Measurements from ENCODE around the gene VPS13C. TPM values are rescaled to one million over a fixed set of nuclear protein-coding genes. Genes with fewer than 3 reads are reported as not detected.

The VPS13C gene
- total and polyA plus RNA-seq, 7 donors: 7.1 to 34.1 (median 24.8) TPM

- Histone ChIP-seq H3K4me1 (no peaks in the 10 kb centered on the region), H3K27me3 (ENCODE audit: insufficient read depth in 3 of 3, low read length in 2 of 3) (no peaks in the 10 kb centered on the region), H3K36me3 (ENCODE audit: insufficient read depth in 1 of 2, low read depth in 1 of 2) (peaks cover 0 to 60% of the 10 kb centered on the region in 2 donors), H3K4me3 (no peak overlapping the region), H3K27ac (no peak overlapping the region), H3K9me3 (no peaks in the 10 kb centered on the region)
- no peak for ATAC-seq
- TF ChIP-seq CTCF (IDR thresholded peaks at IDR 0.05): no peak
- DNase-seq: no peak
- 99% methylated on average over 2 of the region's 2 CpGs for WGBS, 3 donors
- intact Hi-C loops (cut with DNase I): no loop called here
Measured at GRCh38 chr15:61987824-61988223, 72.4 kb downstream of the VPS13C start.

GRCh38 chr15:61983081-61983480 lies 77.2 kb downstream of the VPS13C start:
- H3K36me3 ChIP-seq (ENCODE audit: insufficient read depth in 1 of 2, low read depth in 1 of 2): peaks cover 0 to 64% of the 10 kb centered on the region in 2 donors
- 94 to 97% (median 96%) methylated on average over 3 of the region's 3 CpGs for WGBS, 3 donors
- intact Hi-C loops (cut with DNase I): no loop called here

GRCh38 chr15:61978225-61978624 lies 82.0 kb downstream of the VPS13C start:
- H3K27ac ChIP-seq: peak overlapping the region; percentile 72
- no peak for DNase-seq

More at GRCh38 chr15:61983081-61983480, 77.2 kb downstream of the VPS13C start:
- H3K27ac ChIP-seq: no peak overlapping the region
- TF ChIP-seq CTCF (IDR thresholded peaks at IDR 0.05): no peak
- ATAC-seq (no peak), DNase-seq (no peak)
- H3K9me3 ChIP-seq: no peaks in the 10 kb centered on the region
- H3K4me3 ChIP-seq: no peak overlapping the region
- H3K27me3 ChIP-seq (ENCODE audit: insufficient read depth in 3 of 3, low read length in 2 of 3): no peaks in the 10 kb centered on the region
- H3K4me1 ChIP-seq: peaks cover 8% of the 10 kb centered on the region

GRCh38 chr15:61974759-61975158 lies 85.5 kb downstream of the VPS13C start:
- Histone ChIP-seq H3K4me1 (peaks cover 41% of the 10 kb centered on the region), H3K27ac (peak overlapping the region; percentile 78), H3K9me3 (no peaks in the 10 kb centered on the region), H3K27me3 (ENCODE audit: insufficient read depth in 3 of 3, low read length in 2 of 3) (no peaks in the 10 kb centered on the region), H3K4me3 (no peak overlapping the region), H3K36me3 (ENCODE audit: insufficient read depth in 1 of 2, low read depth in 1 of 2) (peaks cover 0 to 62% of the 10 kb centered on the region in 2 donors)
- 10 to 16% (median 11%) methylated on average over 1 of the region's 1 CpG for WGBS, 3 donors
- intact Hi-C loops (cut with DNase I): loop anchor here (10.0 kb wide), 2 partner anchors 60 to 90 kb away; partner anchors contain the start of genes C2CD4A (in 2 of the 2) and VPS13C (in 2 of the 2)
- no peak for TF ChIP-seq CTCF (IDR thresholded peaks at IDR 0.05)
- ATAC-seq (peak; percentile 78 to 95 (median 86)), DNase-seq (no peak)

More at GRCh38 chr15:61978225-61978624, 82.0 kb downstream of the VPS13C start:
- Histone ChIP-seq H3K9me3 (no peaks in the 10 kb centered on the region), H3K27me3 (ENCODE audit: insufficient read depth in 3 of 3, low read length in 2 of 3) (no peaks in the 10 kb centered on the region), H3K4me1 (peaks cover 41% of the 10 kb centered on the region), H3K36me3 (ENCODE audit: insufficient read depth in 1 of 2, low read depth in 1 of 2) (peaks cover 0 to 56% of the 10 kb centered on the region in 2 donors), H3K4me3 (no peak overlapping the region)
- no peak for TF ChIP-seq CTCF (IDR thresholded peaks at IDR 0.05)
- 53 to 80% (median 58%) methylated on average over 3 of the region's 3 CpGs for WGBS, 3 donors
- intact Hi-C loops (cut with DNase I): loop anchor here (10.0 kb wide), 2 partner anchors 63 to 87 kb away; partner anchors contain the start of genes C2CD4A (in 2 of the 2) and VPS13C (in 2 of the 2)
- ATAC-seq: peak in 3 of 4 donors; percentile 59 to 71 (median 67)

GRCh38 chr15:61974118-61974517 lies 86.1 kb downstream of the VPS13C start:
- intact Hi-C loops (cut with DNase I): loop anchor here (10.0 kb wide), 2 partner anchors 59 to 91 kb away; partner anchors contain the start of genes C2CD4A (in 2 of the 2) and VPS13C (in 2 of the 2)
- Histone ChIP-seq H3K27me3 (ENCODE audit: insufficient read depth in 3 of 3, low read length in 2 of 3) (no peaks in the 10 kb centered on the region), H3K4me3 (no peak overlapping the region), H3K4me1 (peaks cover 41% of the 10 kb centered on the region), H3K9me3 (no peaks in the 10 kb centered on the region), H3K36me3 (ENCODE audit: insufficient read depth in 1 of 2, low read depth in 1 of 2) (peaks cover 0 to 57% of the 10 kb centered on the region in 2 donors), H3K27ac (peak overlapping the region; percentile 78)
- DNase-seq (no peak), ATAC-seq (no peak)
- no peak for TF ChIP-seq CTCF (IDR thresholded peaks at IDR 0.05)
- 15 to 26% (median 19%) methylated on average over 1 of the region's 1 CpG for WGBS, 3 donors

Data from psoas muscle (tissue), 8 donors.